ENCODE data around the gene EVI5L. TPM values are rescaled to one million over a fixed set of nuclear protein-coding genes. Genes with fewer than 3 reads are reported as not detected.

The EVI5L gene
- total and polyA plus RNA-seq, 2 of the 4 experiments (the other 2 are of a cell fraction), result 12.7 to 14.6 TPM

DNA sequence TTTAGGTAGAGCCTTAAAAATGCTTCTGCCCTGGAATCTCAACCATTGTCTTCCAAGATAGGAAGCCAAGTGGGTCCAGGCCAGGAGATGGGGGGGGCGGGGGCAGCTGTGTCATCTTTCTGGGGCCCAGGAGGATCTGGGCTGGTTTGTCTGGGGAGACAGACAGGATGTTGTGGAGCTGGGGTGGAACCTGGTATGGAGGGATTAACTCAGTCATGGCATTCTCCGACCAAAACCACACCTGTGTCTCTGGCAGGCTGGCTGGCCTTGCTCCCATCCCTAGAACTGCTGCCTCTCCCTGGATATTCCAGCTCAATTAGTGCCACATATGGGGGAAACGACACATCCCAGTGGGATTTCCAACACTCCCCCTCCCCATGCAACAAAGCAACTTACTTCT is 70.9 kb downstream of the EVI5L start:
- peaks cover 19% of the 10 kb centered on the region for H4K20me1 ChIP-seq (ENCODE audit: insufficient read depth, low read length)
- H3K23ac ChIP-seq (ENCODE audit: low read depth, low read length), result no peak overlapping the region
- no peak overlapping the region for H3K9ac ChIP-seq (ENCODE audit: low read depth, low read length)
- no CpG with 5 or more reads among the region's 3 CpGs for WGBS, 2 experiments (ENCODE audit: extremely low coverage in 2 of 2, insufficient read length in 1 of 2)
- peaks cover 11% of the 10 kb centered on the region for H3K9me1 ChIP-seq (ENCODE audit: insufficient read depth, low read length)
- no peak for DNase-seq
- no peak overlapping the region for H4K8ac ChIP-seq (ENCODE audit: low read depth in 2 of 2, low read length in 2 of 2)
- no peak overlapping the region for H3K27ac ChIP-seq (ENCODE audit: insufficient read depth, low read length)
- TF ChIP-seq RCOR1 (IDR thresholded peaks at IDR 0.05; ENCODE audit: insufficient replicate concordance, low read length), result no peak
- TF ChIP-seq CHD1 (IDR thresholded peaks at IDR 0.05; ENCODE audit: low read depth, low read length), result no peak
- TF ChIP-seq ELK1 (IDR thresholded peaks at IDR 0.05; ENCODE audit: borderline replicate concordance, low read depth, low read length), result no peak
- TF ChIP-seq MAFK (IDR thresholded peaks at IDR 0.05; ENCODE audit: low read depth, low read length), result no peak
- TF ChIP-seq RFX5 (IDR thresholded peaks at IDR 0.05; ENCODE audit: low read depth, low read length), result no peak
- dilution Hi-C loops (cut with HindIII; ENCODE audit: low sequenced_read_pairs, unreplicated experiment) (no loop called here), intact Hi-C loops (cut with micrococcal nuclease) (no loop called here), in situ Hi-C loops (cut with MboI; ENCODE audit: low sequenced_read_pairs) (no loop called here)
- H3K9me3 ChIP-seq (ENCODE audit: control insufficient read depth, insufficient read depth, low read length), result no peaks in the 10 kb centered on the region
- H3K4ac ChIP-seq (ENCODE audit: low read depth, low read length), result no peak overlapping the region
- no peak overlapping the region for H2BK120ac ChIP-seq (ENCODE audit: low read depth, low read length)
- H2AK9ac ChIP-seq (replicated peaks; ENCODE audit: low read depth, low read length, poor library complexity), result peak overlapping the region; percentile 19
- H3K18ac ChIP-seq (ENCODE audit: low read depth, low read length), result no peak overlapping the region
- POLR2A ChIA-PET (ENCODE audit: unreplicated experiment), result no interaction called here
- H3K56ac ChIP-seq (ENCODE audit: extremely low read depth, insufficient read depth, low read length), result no peak overlapping the region
- no peak overlapping the region for H3K4me3 ChIP-seq (ENCODE audit: insufficient read depth, low read depth, low read length)
- peaks cover 20% of the 10 kb centered on the region for H3K36me3 ChIP-seq (ENCODE audit: control insufficient read depth, insufficient read depth, low read length)
- H4K5ac ChIP-seq (ENCODE audit: low read depth, low read length), result no peak overlapping the region
- no peak overlapping the region for H3K14ac ChIP-seq (replicated peaks; ENCODE audit: low read depth, low read length)
- H2AK5ac ChIP-seq (ENCODE audit: low read depth, low read length), result no peak overlapping the region
- H3K4me2 ChIP-seq (ENCODE audit: low read depth, low read length), result no peak overlapping the region
- no peak overlapping the region for H4K91ac ChIP-seq (ENCODE audit: insufficient read depth, low read depth, low read length)
- no peak overlapping the region for H2BK5ac ChIP-seq (ENCODE audit: low read depth, low read length, poor library complexity, severe bottlenecking)
- CTCF ChIA-PET, result no interaction called here
- no peak overlapping the region for H2AFZ ChIP-seq (replicated peaks; ENCODE audit: low read length, poor library complexity)
- H2BK20ac ChIP-seq (ENCODE audit: low read depth, low read length), result no peak overlapping the region
- ATAC-seq (ENCODE audit: low read depth), result no peak
- no peaks in the 10 kb centered on the region for H3K27me3 ChIP-seq (ENCODE audit: control insufficient read depth, insufficient read depth, low read length)
- BruUV-seq (replicated peaks), result no TSS peak
- H3K4me1 ChIP-seq (ENCODE audit: control insufficient read depth, insufficient read depth, low read length), result peaks cover 10% of the 10 kb centered on the region
- peaks cover 14 to 31% of the 10 kb centered on the region in 2 experiments; a peak in 3 of 4 replicates for H3K79me1 ChIP-seq (ENCODE audit: low read depth in 1 of 2, low read length in 2 of 2)
- H2BK15ac ChIP-seq (ENCODE audit: low read depth, low read length), result no peak overlapping the region
